ENCODE results near the gene RPTOR.
"Not testable (repeated sequence)": the region's sequence is repeated elsewhere in the genome, so short reads cannot be mapped to it uniquely, and the experiment has no call there.

The RPTOR gene

GRCh38 chr17:80552523-80552922 lies 7.9 kb downstream of the RPTOR start:
- no peak for DNase-seq

GRCh38 chr17:80555266-80555665 lies 10.6 kb downstream of the RPTOR start:
- no peak for DNase-seq

- DNase-seq: no peak
Measured at GRCh38 chr17:80558046-80558445, 13.4 kb downstream of the RPTOR start.

GRCh38 chr17:80559825-80560251 lies 15.2 kb downstream of the RPTOR start:
- no peak for DNase-seq

- no peak for DNase-seq
Measured at GRCh38 chr17:80561541-80562114, 17.0 kb downstream of the RPTOR start.

- no peak for DNase-seq
Measured at GRCh38 chr17:80564545-80564944, 19.9 kb downstream of the RPTOR start.

- DNase-seq: no peak
Measured at GRCh38 chr17:80565343-80566053, 20.9 kb downstream of the RPTOR start.

GRCh38 chr17:80566054-80566400 lies 21.4 kb downstream of the RPTOR start:
- DNase-seq: no peak

- no peak for DNase-seq
Measured at GRCh38 chr17:80568246-80568645, 23.6 kb downstream of the RPTOR start.

- DNase-seq: no peak
Measured at GRCh38 chr17:80569924-80570323, 25.3 kb downstream of the RPTOR start.

GRCh38 chr17:80573701-80574100 lies 29.1 kb downstream of the RPTOR start:
- DNase-seq: no peak

- no peak for DNase-seq
Measured at GRCh38 chr17:80574496-80574895, 29.9 kb downstream of the RPTOR start.

- DNase-seq: peak; percentile 62 to 85
Measured at GRCh38 chr17:80575057-80575875, 30.6 kb downstream of the RPTOR start.

GRCh38 chr17:80577876-80578570 lies 33.4 kb downstream of the RPTOR start:
- no peak for DNase-seq

- DNase-seq: not testable (repeated sequence)
Measured at GRCh38 chr17:80578668-80579388, 34.2 kb downstream of the RPTOR start.

GRCh38 chr17:80582165-80582564 lies 37.5 kb downstream of the RPTOR start:
- DNase-seq: no peak

- no peak for DNase-seq
Measured at GRCh38 chr17:80584176-80584905, 39.7 kb downstream of the RPTOR start.

GRCh38 chr17:80585890-80586845 lies 41.5 kb downstream of the RPTOR start:
- DNase-seq: no peak

GRCh38 chr17:80586846-80587228 lies 42.2 kb downstream of the RPTOR start:
- DNase-seq: no peak

- no peak for DNase-seq
Measured at GRCh38 chr17:80588702-80589383, 44.2 kb downstream of the RPTOR start.
